Kidney (tissue), 14 donors: Measurements from ENCODE around the gene EPS8. TPM values are rescaled to one million over a fixed set of nuclear protein-coding genes. Genes with fewer than 3 reads are reported as not detected.

Source experiments
- DNase-seq, 5 donors: peaks; one replicate each; pipeline ENCODE4 v3.0.0-alpha.2; 2013 to 2020
- FAIRE-seq: peaks from 2 replicates; lab custom pipeline; 2012; peaks lifted over from hg19 to GRCh38; lab: Jason Lieb, UNC
- H3K27ac ChIP-seq, 2 donors: one replicate each; pipeline ENCODE4 v1.7.0; 2013; ENCODE audit warnings: low read depth in 2 of 2, low read length in 2 of 2, inconsistent platforms in 1 of 2
- H3K27me3 ChIP-seq: one replicate; pipeline ENCODE4 v1.7.1; 2013; ENCODE audit warnings: low read length, inconsistent platforms; ENCODE audit not compliant: control insufficient read depth, insufficient read depth
- H3K36me3 ChIP-seq, 3 donors: one replicate each; pipeline versions ENCODE4 v1.7.0 to v1.7.1; 2013; ENCODE audit warnings: low read length in 3 of 3, control low read depth in 1 of 3, inconsistent platforms in 1 of 3; ENCODE audit not compliant: insufficient read depth in 3 of 3, control insufficient read depth in 2 of 3
- H3K4me1 ChIP-seq, 3 donors: one replicate each; pipeline versions ENCODE4 v1.7.0 to v1.7.1; 2013; ENCODE audit warnings: low read length in 3 of 3, inconsistent platforms in 1 of 3, low read depth in 1 of 3; ENCODE audit not compliant: control insufficient read depth in 2 of 3, insufficient read depth in 2 of 3
- H3K4me3 ChIP-seq, 3 donors: one replicate each; pipeline versions ENCODE4 v1.7.0 to v1.8.1; 2013; ENCODE audit warnings: low read length in 3 of 3, control low read depth in 1 of 3, inconsistent platforms in 1 of 3
- H3K9ac ChIP-seq, 3 donors: one replicate each; pipeline versions ENCODE4 v1.7.0 to v1.7.1; 2013; ENCODE audit warnings: low read length in 3 of 3, control low read depth in 1 of 3, inconsistent platforms in 1 of 3
- H3K9me3 ChIP-seq, 3 donors: one replicate each; pipeline versions ENCODE4 v1.7.0 to v1.7.1; 2013; ENCODE audit warnings: low read length in 3 of 3, control low read depth in 1 of 3, inconsistent platforms in 1 of 3; ENCODE audit not compliant: control insufficient read depth in 2 of 3, insufficient read depth in 1 of 3
- CTCF ChIP-seq: IDR thresholded peaks from 3 replicates; pipeline ENCODE4 v1.5.1; 2012; ENCODE audit warnings: mild to moderate bottlenecking, moderate library complexity, borderline replicate concordance; ENCODE audit not compliant: insufficient read depth; ENCODE audit errors: extremely low read depth
- intact Hi-C: fragments of 100-400 bp; cut with DNase I; formaldehyde crosslinking; loops from one replicate; pipeline ENCODE4 v1.11.1; 2022
- polyA plus RNA-seq: library from polyadenylated mRNA; stranded (reverse); fragments of 350-450 nt; fragmentation: Illumina TruSeq; extraction: RNeasy Lipid Tissue Mini Kit (QIAGEN cat#74804); gene quantifications from one replicate; pipeline ENCODE4 v1.2.3, GENCODE V29; 2014; ENCODE audit warnings: low read depth, low replicate concordance; ENCODE audit not compliant: insufficient read depth
- total RNA-seq: library from RNA; stranded (reverse); fragmentation: NEBNext Ultra II Directional; extraction: Animal tissue kit (Norgen Biotek cat#: 25700); gene quantifications from one replicate; pipeline ENCODE4 v1.2.1, GENCODE V29; 2021
- donor health status: control.
- donor health status: control.
- donor health status: control.
- donor health status: control.
- donor health status: control.
- donor health status: DM: yes; HTN: yes; CAD: no.
- donor health status: Normal renal cell carcinoma (clear cell type).

EPS8 gene
- total and polyA plus RNA-seq, 2 donors from 2014 or later = 33.9 to 80.3 TPM

- Histone ChIP-seq H3K9me3 (no peaks in the 10 kb centered on the region), H3K9ac (no peak overlapping the region), H3K27me3 (no peaks in the 10 kb centered on the region), H3K27ac (no peak overlapping the region), H3K4me3 (no peak overlapping the region), H3K4me1 (peaks cover 0 to 13% (median 3%) of the 10 kb centered on the region in 3 donors), H3K36me3 (no peaks in the 10 kb centered on the region)
- no peak for TF ChIP-seq CTCF
- intact Hi-C loops = no loop called here
- FAIRE-seq (no peak), DNase-seq (no peak)
These were observed 78.2 kb downstream of the EPS8 start for GRCh38 chr12:15710860-15711510.

DNA sequence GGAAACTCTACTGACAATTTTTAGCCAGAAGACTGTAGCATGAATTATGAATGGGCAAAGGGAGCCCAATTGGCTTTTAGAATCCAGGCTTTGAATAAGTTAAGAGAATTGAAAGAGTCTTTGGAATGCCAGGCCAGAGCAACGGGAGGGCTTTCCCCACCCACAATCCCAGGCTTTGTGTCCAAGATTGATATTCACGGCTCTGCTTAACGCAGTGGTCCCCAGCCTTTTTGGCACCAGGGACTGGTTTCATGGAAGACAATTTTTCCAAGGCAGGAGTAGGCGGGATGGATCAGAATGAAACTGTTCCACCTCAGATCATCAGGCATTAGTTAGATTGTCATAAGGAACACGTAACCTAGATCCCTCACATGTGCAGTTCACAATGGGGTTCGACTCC lies 79.6 kb downstream of the EPS8 start:
- no peak overlapping the region for H3K27ac ChIP-seq

DNA sequence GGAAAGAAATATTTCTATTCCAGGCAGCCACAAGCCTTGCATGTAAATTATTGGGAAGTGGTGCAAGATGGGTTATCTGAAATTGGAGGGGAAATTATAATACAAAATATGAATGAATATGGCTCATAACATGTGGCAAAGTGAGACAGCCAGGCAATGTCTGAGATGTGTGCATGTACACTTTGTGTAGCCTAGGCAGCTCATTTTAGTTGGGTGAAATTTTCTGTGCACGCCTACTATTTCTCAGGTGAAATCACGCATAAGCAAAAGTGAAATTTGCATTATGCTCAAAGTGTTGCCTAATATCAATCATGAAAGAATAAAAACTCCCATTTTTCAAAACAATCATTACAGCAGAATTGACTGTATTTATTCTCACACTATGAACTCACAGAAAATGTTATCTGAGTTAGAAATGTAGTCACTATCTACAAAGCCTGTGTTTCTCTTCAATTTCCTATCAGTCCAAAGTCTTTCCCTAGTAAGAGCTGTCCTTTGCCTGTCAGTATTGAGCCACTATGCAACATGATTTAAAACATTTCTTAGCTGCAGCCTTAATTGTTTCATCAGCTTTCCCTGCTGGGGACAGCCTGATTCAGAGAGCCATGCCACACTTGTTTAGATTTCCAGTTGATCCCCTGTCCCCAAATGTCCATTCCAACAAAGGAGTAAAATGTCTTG lies 80.7 kb downstream of the EPS8 start:
- H3K27me3 ChIP-seq = no peaks in the 10 kb centered on the region
- H3K36me3 ChIP-seq = no peaks in the 10 kb centered on the region
- no peak overlapping the region for H3K4me3 ChIP-seq
- DNase-seq (no peak), FAIRE-seq (no peak)
- intact Hi-C loops = no loop called here
- H3K9me3 ChIP-seq = no peaks in the 10 kb centered on the region
- TF ChIP-seq CTCF = no peak
- H3K27ac ChIP-seq = no peak overlapping the region
- H3K9ac ChIP-seq = no peak overlapping the region
- peaks cover 0 to 13% (median 0%) of the 10 kb centered on the region in 3 donors for H3K4me1 ChIP-seq

More for the DNA sequence above, 79.6 kb downstream of the EPS8 start:
- peaks cover 0 to 13% (median 0%) of the 10 kb centered on the region in 3 donors for H3K4me1 ChIP-seq
- no peak for FAIRE-seq
- H3K4me3 ChIP-seq = no peak overlapping the region
- no peak for TF ChIP-seq CTCF
- H3K27me3 ChIP-seq = no peaks in the 10 kb centered on the region
- no peak for DNase-seq
- intact Hi-C loops = no loop called here
- no peak overlapping the region for H3K9ac ChIP-seq
- no peaks in the 10 kb centered on the region for H3K9me3 ChIP-seq
- no peaks in the 10 kb centered on the region for H3K36me3 ChIP-seq
